GM12874 (cell line): ENCODE measurements around the gene USP3.

ENCODE experiments used
- CTCF ChIP-seq: IDR thresholded peaks from 2 replicates; pipeline ENCODE4 v1.5.1; 2011; ENCODE audit warnings: low read depth, mild to moderate bottlenecking, control low read depth, low read length, moderate library complexity; ENCODE audit not compliant: insufficient read depth

Gene USP3

GRCh38 chr15:63506537-63507035, 2.2 kb downstream of the USP3 start:
- no peak for TF ChIP-seq CTCF

GRCh38 chr15:63507878-63508818, 3.8 kb downstream of the USP3 start:
- no peak for TF ChIP-seq CTCF

- no peak for TF ChIP-seq CTCF
Measured at GRCh38 chr15:63509056-63509954, 4.9 kb downstream of the USP3 start.

GRCh38 chr15:63509955-63510940, 5.9 kb downstream of the USP3 start:
- no peak for TF ChIP-seq CTCF

- TF ChIP-seq CTCF, result no peak
Measured at GRCh38 chr15:63512148-63512547, 7.8 kb downstream of the USP3 start.

GRCh38 chr15:63513271-63513670, 8.9 kb downstream of the USP3 start:
- no peak for TF ChIP-seq CTCF
